ENCODE results near the gene VASH1. TPM values are rescaled to one million over a fixed set of nuclear protein-coding genes. Genes with fewer than 3 reads are reported as not detected.

Gene VASH1
- total and polyA plus RNA-seq, 2 donors (not counting 1 experiment from before 2014, with no cell fraction given): 2.5 to 4.5 TPM

DNA sequence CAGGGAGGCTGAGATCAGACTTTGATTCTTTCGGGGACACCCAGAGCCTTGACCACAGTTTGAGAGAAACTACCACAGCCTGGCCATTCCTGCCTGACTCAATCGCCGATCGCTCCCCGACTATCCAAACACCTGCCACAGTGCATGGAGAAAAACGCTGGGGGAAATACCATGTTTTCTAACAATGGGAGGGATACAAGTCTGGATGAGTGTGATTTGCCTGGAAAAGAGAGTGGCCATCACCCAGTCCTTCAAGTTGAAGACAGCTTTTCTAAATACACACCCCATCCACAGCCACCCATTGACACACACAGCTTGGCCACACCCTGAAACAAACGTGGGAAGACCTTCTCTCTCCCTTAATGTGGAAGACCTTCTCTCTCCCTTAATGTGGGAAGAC lies 6.7 kb upstream of the VASH1 start:
- H3K79me2 ChIP-seq (ENCODE audit: control insufficient read depth, insufficient read depth, low read length): no peaks in the 10 kb centered on the region
- TF ChIP-seq, protein P1, sequence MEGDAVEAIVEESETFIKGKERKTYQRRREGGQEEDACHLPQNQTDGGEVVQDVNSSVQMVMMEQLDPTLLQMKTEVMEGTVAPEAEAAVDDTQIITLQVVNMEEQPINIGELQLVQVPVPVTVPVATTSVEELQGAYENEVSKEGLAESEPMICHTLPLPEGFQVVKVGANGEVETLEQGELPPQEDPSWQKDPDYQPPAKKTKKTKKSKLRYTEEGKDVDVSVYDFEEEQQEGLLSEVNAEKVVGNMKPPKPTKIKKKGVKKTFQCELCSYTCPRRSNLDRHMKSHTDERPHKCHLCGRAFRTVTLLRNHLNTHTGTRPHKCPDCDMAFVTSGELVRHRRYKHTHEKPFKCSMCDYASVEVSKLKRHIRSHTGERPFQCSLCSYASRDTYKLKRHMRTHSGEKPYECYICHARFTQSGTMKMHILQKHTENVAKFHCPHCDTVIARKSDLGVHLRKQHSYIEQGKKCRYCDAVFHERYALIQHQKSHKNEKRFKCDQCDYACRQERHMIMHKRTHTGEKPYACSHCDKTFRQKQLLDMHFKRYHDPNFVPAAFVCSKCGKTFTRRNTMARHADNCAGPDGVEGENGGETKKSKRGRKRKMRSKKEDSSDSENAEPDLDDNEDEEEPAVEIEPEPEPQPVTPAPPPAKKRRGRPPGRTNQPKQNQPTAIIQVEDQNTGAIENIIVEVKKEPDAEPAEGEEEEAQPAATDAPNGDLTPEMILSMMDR (conservative IDR thresholded peaks at IDR 0.05 in 1 of 2, IDR thresholded peaks at IDR 0.05 in 1 of 2; ENCODE audit: low read depth in 1 of 2, low read length in 2 of 2): no peak

DNA sequence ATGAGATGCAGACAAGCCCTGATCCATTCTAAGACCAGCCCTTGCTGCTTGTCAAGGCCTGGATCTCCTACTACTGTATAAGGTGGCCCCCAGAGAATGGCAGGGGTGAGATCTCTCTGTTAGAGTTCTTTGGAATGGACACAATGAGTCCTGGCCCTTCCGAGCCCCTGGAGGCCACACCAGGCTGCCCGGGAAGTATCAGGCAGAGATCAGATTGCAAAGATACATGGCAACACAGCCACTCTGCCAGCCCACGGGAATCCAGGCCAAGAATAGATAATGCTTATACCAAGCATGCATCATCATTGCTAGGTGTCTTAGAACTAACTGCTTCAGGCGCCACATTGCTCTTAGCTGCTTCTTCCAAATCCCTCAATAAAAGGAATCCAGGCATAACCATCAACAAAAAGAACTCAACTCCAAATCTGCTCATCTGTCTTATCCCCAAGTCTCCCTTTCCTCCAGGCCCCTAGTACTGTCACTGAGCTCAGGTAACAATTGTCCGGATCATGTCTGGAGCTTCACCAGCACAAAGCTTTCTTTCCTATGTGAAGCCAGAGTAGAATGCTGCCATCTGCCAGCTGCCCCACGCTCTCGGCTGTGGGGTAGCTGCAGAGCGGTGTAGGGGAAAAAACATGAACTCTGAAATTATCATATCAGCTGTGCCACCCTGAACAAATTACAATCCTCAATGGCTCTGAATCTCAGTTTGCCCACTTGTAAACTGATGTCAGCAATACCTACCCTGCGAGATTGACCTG lies 5.5 kb upstream of the VASH1 start:
- no peak overlapping the region for H3K4me3 ChIP-seq (replicated peaks in 1 of 4; ENCODE audit: control extremely low read depth in 1 of 4, insufficient read depth in 1 of 4, low read depth in 3 of 4, low read length in 4 of 4)
- H2AFZ ChIP-seq (ENCODE audit: low read length): no peak overlapping the region
- H3K27ac ChIP-seq (ENCODE audit: insufficient read depth, low read length): no peak overlapping the region
- no peak for DNase-seq (ENCODE audit: low read depth in 2 of 2)
- no peak for TF ChIP-seq EZH2 (IDR thresholded peaks at IDR 0.05; ENCODE audit: low read length, missing control alignments)
- TF ChIP-seq, protein P1 (conservative IDR thresholded peaks at IDR 0.05 in 1 of 2, IDR thresholded peaks at IDR 0.05 in 1 of 2; ENCODE audit: low read depth in 1 of 2, low read length in 2 of 2): no peak
- no peaks in the 10 kb centered on the region for H3K36me3 ChIP-seq (ENCODE audit: control insufficient read depth, insufficient read depth, low read length)
- H3K4me1 ChIP-seq (ENCODE audit: control insufficient read depth, extremely low read depth, insufficient read depth, low read length): no peaks in the 10 kb centered on the region
- peaks cover 7% of the 10 kb centered on the region for H3K27me3 ChIP-seq (ENCODE audit: control insufficient read depth, insufficient read depth, low read length)
- H3K9ac ChIP-seq (ENCODE audit: insufficient read depth, low read length): no peak overlapping the region
- H4K20me1 ChIP-seq (ENCODE audit: control insufficient read depth, extremely low read depth, insufficient read depth, low read length): no peaks in the 10 kb centered on the region
- H3K4me2 ChIP-seq (ENCODE audit: extremely low read depth, insufficient read depth, low read length): no peak overlapping the region
- H3K9me3 ChIP-seq (ENCODE audit: control insufficient read depth, insufficient read depth, low read depth, low read length): no peaks in the 10 kb centered on the region
- H3K79me2 ChIP-seq (ENCODE audit: control insufficient read depth, insufficient read depth, low read length): no peaks in the 10 kb centered on the region

More for the DNA sequence above, 6.7 kb upstream of the VASH1 start:
- Histone ChIP-seq H3K4me3 (replicated peaks in 1 of 4; ENCODE audit: control extremely low read depth in 1 of 4, insufficient read depth in 1 of 4, low read depth in 3 of 4, low read length in 4 of 4) (no peak overlapping the region), H3K9me3 (ENCODE audit: control insufficient read depth, insufficient read depth, low read depth, low read length) (no peaks in the 10 kb centered on the region), H3K36me3 (ENCODE audit: control insufficient read depth, insufficient read depth, low read length) (no peaks in the 10 kb centered on the region), H3K27me3 (ENCODE audit: control insufficient read depth, insufficient read depth, low read length) (peaks cover 3% of the 10 kb centered on the region), H4K20me1 (ENCODE audit: control insufficient read depth, extremely low read depth, insufficient read depth, low read length) (no peaks in the 10 kb centered on the region), H3K9ac (ENCODE audit: insufficient read depth, low read length) (no peak overlapping the region), H2AFZ (ENCODE audit: low read length) (no peak overlapping the region), H3K4me1 (ENCODE audit: control insufficient read depth, extremely low read depth, insufficient read depth, low read length) (no peaks in the 10 kb centered on the region), H3K4me2 (ENCODE audit: extremely low read depth, insufficient read depth, low read length) (no peak overlapping the region), H3K27ac (ENCODE audit: insufficient read depth, low read length) (no peak overlapping the region)
- no peak for DNase-seq (ENCODE audit: low read depth in 2 of 2)

DNA sequence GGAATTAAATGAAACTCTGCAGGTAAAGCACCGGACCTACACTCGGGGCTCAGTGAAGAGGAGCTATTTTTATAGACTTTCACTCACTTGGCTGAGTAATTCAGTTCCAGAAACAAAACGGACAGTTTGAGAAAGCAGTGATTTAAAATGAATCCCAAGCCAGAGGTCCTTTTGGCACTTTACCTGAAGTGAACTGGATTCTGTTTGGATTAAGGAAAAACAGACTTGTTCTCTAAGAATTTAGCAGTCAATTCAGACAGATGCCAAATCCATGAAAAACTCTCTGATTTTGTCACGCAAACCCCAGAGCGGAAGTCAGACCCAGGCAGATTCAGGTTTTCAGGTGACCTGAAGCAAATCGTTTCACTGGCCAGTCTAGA lies 4.9 kb upstream of the VASH1 start:
- H3K27me3 ChIP-seq (ENCODE audit: control insufficient read depth, insufficient read depth, low read length): peaks cover 7% of the 10 kb centered on the region
- H3K9me3 ChIP-seq (ENCODE audit: control insufficient read depth, insufficient read depth, low read depth, low read length): no peaks in the 10 kb centered on the region
- no peak overlapping the region for H3K4me3 ChIP-seq (replicated peaks in 1 of 4; ENCODE audit: control extremely low read depth in 1 of 4, insufficient read depth in 1 of 4, low read depth in 3 of 4, low read length in 4 of 4)
- no peaks in the 10 kb centered on the region for H3K4me1 ChIP-seq (ENCODE audit: control insufficient read depth, extremely low read depth, insufficient read depth, low read length)
- no peak overlapping the region for H2AFZ ChIP-seq (ENCODE audit: low read length)
- no peaks in the 10 kb centered on the region for H4K20me1 ChIP-seq (ENCODE audit: control insufficient read depth, extremely low read depth, insufficient read depth, low read length)
- H3K36me3 ChIP-seq (ENCODE audit: control insufficient read depth, insufficient read depth, low read length): no peaks in the 10 kb centered on the region
- no peak overlapping the region for H3K27ac ChIP-seq (ENCODE audit: insufficient read depth, low read length)
- DNase-seq (ENCODE audit: low read depth in 2 of 2): no peak
- TF ChIP-seq EZH2 (IDR thresholded peaks at IDR 0.05; ENCODE audit: low read length, missing control alignments): no peak
- TF ChIP-seq, protein P1 (conservative IDR thresholded peaks at IDR 0.05 in 1 of 2, IDR thresholded peaks at IDR 0.05 in 1 of 2; ENCODE audit: low read depth in 1 of 2, low read length in 2 of 2): no peak
- H3K4me2 ChIP-seq (ENCODE audit: extremely low read depth, insufficient read depth, low read length): no peak overlapping the region
- H3K9ac ChIP-seq (ENCODE audit: insufficient read depth, low read length): no peak overlapping the region
- H3K79me2 ChIP-seq (ENCODE audit: control insufficient read depth, insufficient read depth, low read length): no peaks in the 10 kb centered on the region
